Caco-2 (cell line): ENCODE measurements around the gene ACTN2. TPM values are rescaled to one million over a fixed set of nuclear protein-coding genes. Genes with fewer than 3 reads are reported as not detected.

Experiments
- BruUV-seq: library from RNA; stranded (reverse); fragments of 400-500 nt; replicated peaks from 2 replicates; lab custom pipeline; 2021; lab: Mats Ljungman, UMichigan
- CTCF ChIA-PET: fragments of 300-600 bp; sonication (Branson Sonifier 250); formaldehyde crosslinking; loops from one replicate; lab custom pipeline; 2022; ENCODE audit warnings: antibody characterized with exemption; lab: Charles Lee
- POLR2A ChIA-PET: fragments of 300-600 bp; sonication (Branson Sonifier 250); formaldehyde crosslinking; loops from one replicate; lab custom pipeline; 2022; ENCODE audit warnings: antibody characterized with exemption; lab: Charles Lee
- DNase-seq, 2 experiments: peaks; one replicate each; pipeline versions ENCODE4 v3.0.0 to v3.0.0-alpha.2; 2020 to 2022
- H3K27me3 ChIP-seq: replicated peaks from 2 replicates; pipeline ENCODE4 v1.6.0; 2011; ENCODE audit warnings: low read length; ENCODE audit not compliant: control insufficient read depth, insufficient read depth
- H3K36me3 ChIP-seq: 2 replicates; pipeline ENCODE4 v1.5.1; 2011; ENCODE audit warnings: low read length; ENCODE audit not compliant: control insufficient read depth, insufficient read depth
- H3K4me1 ChIP-seq: fragments of 250-450 bp; sonication (Bioruptor Pico); 2 replicates; pipeline ENCODE4 v1.5.1; 2020; ENCODE audit warnings: mild to moderate bottlenecking
- H3K4me3 ChIP-seq: 2 replicates; pipeline ENCODE4 v1.5.1; 2011; ENCODE audit warnings: low read depth, mild to moderate bottlenecking, control low read depth, low read length
- H3K9me3 ChIP-seq: fragments of 250-450 bp; sonication (Bioruptor Pico); 2 replicates; pipeline ENCODE4 v1.5.1; 2020; ENCODE audit warnings: mild to moderate bottlenecking, moderate library complexity
- H3K27ac Mint-ChIP-seq: one replicate; pipeline ENCODE4 v1.8.0; 2022; ENCODE audit warnings: mixed read lengths; ENCODE audit not compliant: unreplicated experiment
- H3K27me3 Mint-ChIP-seq: one replicate; pipeline ENCODE4 v1.8.0; 2022; ENCODE audit warnings: mixed read lengths; ENCODE audit not compliant: insufficient read depth, unreplicated experiment
- H3K36me3 Mint-ChIP-seq: one replicate; pipeline ENCODE4 v1.8.0; 2022; ENCODE audit warnings: mild to moderate bottlenecking, mixed read lengths; ENCODE audit not compliant: insufficient read depth, unreplicated experiment
- H3K4me1 Mint-ChIP-seq: one replicate; pipeline ENCODE4 v1.8.0; 2022; ENCODE audit warnings: low read depth, mixed read lengths; ENCODE audit not compliant: unreplicated experiment
- H3K4me3 Mint-ChIP-seq: one replicate; pipeline ENCODE4 v1.8.0; 2022; ENCODE audit warnings: mild to moderate bottlenecking, moderate library complexity, mixed read lengths; ENCODE audit not compliant: unreplicated experiment
- H3K9me3 Mint-ChIP-seq: one replicate; pipeline ENCODE4 v1.8.0; 2022; ENCODE audit warnings: mixed read lengths; ENCODE audit not compliant: unreplicated experiment
- CTCF ChIP-seq, 2 experiments: fragments of 200-600 bp in 1 of 2; IDR thresholded peaks; 1 replicate in 1 of 2; 2 replicates in 1 of 2; pipeline versions ENCODE4 v1.5.1 to v1.8.0; 2011 to 2022; ENCODE audit warnings: antibody characterized with exemption in 1 of 2, control low read depth in 1 of 2, inconsistent platforms in 1 of 2, low read depth in 1 of 2, low read length in 1 of 2, mild to moderate bottlenecking in 1 of 2, moderate library complexity in 1 of 2; ENCODE audit not compliant: insufficient read depth in 1 of 2, severe bottlenecking in 1 of 2, unreplicated experiment in 1 of 2
- intact Hi-C: fragments of 100-400 bp; cut with micrococcal nuclease; formaldehyde crosslinking; loops from one replicate; pipeline ENCODE4 v1.10.0; 2022; ENCODE audit not compliant: unreplicated experiment
- total RNA-seq: library from RNA; stranded (reverse); gene quantifications from 2 replicates; pipeline ENCODE4 v1.2.3, GENCODE V29; 2022

ACTN2 gene
- total RNA-seq, 1 experiment from 2014 or later: not detected

- Histone ChIP-seq H3K9me3 (no peaks in the 10 kb centered on the region), H3K4me1 (0 out of 2 replicates have a peak, but pooled peaks cover 4% of the 10 kb centered on the region), H3K4me3 (no peak overlapping the region), H3K27me3 (no peaks in the 10 kb centered on the region), H3K36me3 (no peaks in the 10 kb centered on the region)
- Mint-ChIP-seq H3K27ac (no peak overlapping the region), H3K4me3 (no peak overlapping the region), H3K4me1 (no peaks in the 10 kb centered on the region), H3K36me3 (no peaks in the 10 kb centered on the region), H3K9me3 (no peaks in the 10 kb centered on the region), H3K27me3 (peaks cover 2% of the 10 kb centered on the region)
- no peak for DNase-seq
- ChIA-PET POLR2A (no interaction called here), CTCF (no interaction called here)
- no peak for TF ChIP-seq CTCF (IDR thresholded peaks at IDR 0.05; ENCODE audit: insufficient read depth in 1 of 2, low read depth in 1 of 2, low read length in 1 of 2, severe bottlenecking in 1 of 2, unreplicated experiment in 1 of 2)
- intact Hi-C loops: no loop called here
- no TSS peak for BruUV-seq
Observed at GRCh38 chr1:236761397-236762132, 75.3 kb downstream of the ACTN2 start.

DNA sequence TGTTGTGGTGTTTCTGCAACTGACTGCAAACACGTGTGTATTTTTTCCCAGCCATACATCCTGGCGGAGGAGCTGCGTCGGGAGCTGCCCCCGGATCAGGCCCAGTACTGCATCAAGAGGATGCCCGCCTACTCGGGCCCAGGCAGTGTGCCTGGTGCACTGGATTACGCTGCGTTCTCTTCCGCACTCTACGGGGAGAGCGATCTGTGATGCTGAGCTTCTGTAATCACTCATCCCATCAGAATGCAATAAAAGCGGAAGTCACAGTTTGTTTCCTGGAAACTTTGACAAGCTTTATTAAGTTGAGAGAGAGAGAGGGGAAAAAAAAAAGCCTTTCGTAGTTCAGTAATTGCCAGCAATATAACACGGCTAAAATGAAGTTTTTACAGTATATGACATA, 76.1 kb downstream of the ACTN2 start:
- H3K36me3 Mint-ChIP-seq: no peaks in the 10 kb centered on the region
- POLR2A ChIA-PET: no interaction called here
- intact Hi-C loops: no loop called here

GRCh38 chr1:236765831-236766230, 79.5 kb downstream of the ACTN2 start:
- no peaks in the 10 kb centered on the region for H3K27me3 ChIP-seq
- BruUV-seq: no TSS peak
- H3K4me1 Mint-ChIP-seq: no peaks in the 10 kb centered on the region

More for the DNA sequence above, 76.1 kb downstream of the ACTN2 start:
- no peak overlapping the region for H3K27ac Mint-ChIP-seq
- no peak for TF ChIP-seq CTCF (IDR thresholded peaks at IDR 0.05; ENCODE audit: insufficient read depth in 1 of 2, low read depth in 1 of 2, low read length in 1 of 2, severe bottlenecking in 1 of 2, unreplicated experiment in 1 of 2)
- no peaks in the 10 kb centered on the region for H3K4me1 Mint-ChIP-seq
- H3K4me3 Mint-ChIP-seq: no peak overlapping the region
- no peak for DNase-seq
- Histone ChIP-seq H3K9me3 (no peaks in the 10 kb centered on the region), H3K36me3 (no peaks in the 10 kb centered on the region), H3K4me1 (0 out of 2 replicates have a peak, but pooled peaks cover 4% of the 10 kb centered on the region), H3K27me3 (no peaks in the 10 kb centered on the region), H3K4me3 (no peak overlapping the region)
- BruUV-seq: no TSS peak
- CTCF ChIA-PET: no interaction called here
- peaks cover 2% of the 10 kb centered on the region for H3K27me3 Mint-ChIP-seq
- no peaks in the 10 kb centered on the region for H3K9me3 Mint-ChIP-seq

More at GRCh38 chr1:236765831-236766230, 79.5 kb downstream of the ACTN2 start:
- ChIA-PET CTCF (interaction anchor here (0.6 to 0.7 kb wide), 2 partner anchors 12 to 38 kb away, joined by 3 to 4 read pairs; no protein-coding TSS in a partner anchor), POLR2A (no interaction called here)
- intact Hi-C loops: no loop called here
- 0 out of 2 replicates have a peak, but pooled peaks cover 4% of the 10 kb centered on the region for H3K4me1 ChIP-seq
- Mint-ChIP-seq H3K27me3 (peaks cover 13% of the 10 kb centered on the region), H3K9me3 (no peaks in the 10 kb centered on the region), H3K27ac (no peak overlapping the region), H3K36me3 (no peaks in the 10 kb centered on the region), H3K4me3 (no peak overlapping the region)
- TF ChIP-seq CTCF (IDR thresholded peaks at IDR 0.05; ENCODE audit: insufficient read depth in 1 of 2, low read depth in 1 of 2, low read length in 1 of 2, severe bottlenecking in 1 of 2, unreplicated experiment in 1 of 2): no peak
- H3K4me3 ChIP-seq: no peak overlapping the region
- DNase-seq: no peak
- no peaks in the 10 kb centered on the region for H3K36me3 ChIP-seq
- H3K9me3 ChIP-seq: no peaks in the 10 kb centered on the region
